Endothelial cell of umbilical vein (primary cell): ENCODE data around the gene DDX23. TPM values are rescaled to one million over a fixed set of nuclear protein-coding genes. Genes with fewer than 3 reads are reported as not detected.

Experiments
- BruUV-seq: library from RNA; stranded (reverse); fragments of 400-500 nt; replicated peaks from 2 replicates; lab custom pipeline; 2021; lab: Mats Ljungman, UMichigan
- CTCF ChIA-PET: fragments of 300-600, 350-600 bp; sonication (Branson Sonifier 250); formaldehyde crosslinking; loops from one replicate; lab custom pipeline; 2021; ENCODE audit warnings: antibody characterized with exemption, inconsistent platforms; lab: Charles Lee
- POLR2A ChIA-PET: fragments of 300-600, 350-600 bp; sonication (Branson Sonifier 250); formaldehyde crosslinking; loops from one replicate; lab custom pipeline; 2021; ENCODE audit warnings: antibody characterized with exemption, inconsistent platforms; lab: Charles Lee
- DNase-seq: peaks from one replicate; pipeline ENCODE4 v3.0.0-alpha.2; 2011; ENCODE audit warnings: low read depth, low spot score
- FAIRE-seq: peaks from 2 replicates; lab custom pipeline; 2011; peaks lifted over from hg19 to GRCh38; lab: Jason Lieb, UNC
- H2AFZ ChIP-seq: 2 replicates; pipeline ENCODE4 v1.6.0; 2012; ENCODE audit warnings: low read depth, low read length, control low read depth, inconsistent platforms
- H3K27ac ChIP-seq: 2 replicates; pipeline ENCODE4 v1.5.1; 2011; ENCODE audit warnings: low read depth, mild to moderate bottlenecking, control low read depth, low read length, moderate library complexity; ENCODE audit not compliant: insufficient read depth
- H3K27me3 ChIP-seq, 2 experiments: 2 replicates each; pipeline versions ENCODE4 v1.6.0 to v1.6.1; 2011; ENCODE audit warnings: low read length in 2 of 2, mixed read lengths in 1 of 2; ENCODE audit not compliant: control insufficient read depth in 2 of 2, insufficient read depth in 2 of 2
- H3K36me3 ChIP-seq, 2 experiments: 2 replicates in 1 of 2; 3 replicates in 1 of 2; pipeline ENCODE4 v1.5.1; 2011; ENCODE audit warnings: low read length in 2 of 2, mild to moderate bottlenecking in 1 of 2, moderate library complexity in 1 of 2; ENCODE audit not compliant: control insufficient read depth in 2 of 2, insufficient read depth in 2 of 2; ENCODE audit errors: extremely low read depth in 1 of 2
- H3K4me1 ChIP-seq: 3 replicates; pipeline ENCODE4 v1.5.1; 2011; ENCODE audit warnings: mild to moderate bottlenecking, low read length; ENCODE audit not compliant: control insufficient read depth, insufficient read depth; ENCODE audit errors: extremely low read depth
- H3K4me2 ChIP-seq: 2 replicates; pipeline ENCODE4 v1.6.1; 2011; ENCODE audit warnings: low read length, control low read depth, mixed read lengths; ENCODE audit not compliant: insufficient read depth
- H3K4me3 ChIP-seq, 3 experiments: fragments of 200-600 bp in 1 of 3; sonication (generic), shearing (Covaris generic) in 1 of 3; replicated peaks in 1 of 3; 2 replicates each; pipeline ENCODE4 v1.5.1; 2011 to 2016; ENCODE audit warnings: control low read depth in 3 of 3, low read length in 3 of 3, mild to moderate bottlenecking in 2 of 3, inconsistent platforms in 1 of 3, low read depth in 1 of 3, moderate library complexity in 1 of 3; ENCODE audit not compliant: insufficient read depth in 1 of 3
- H3K79me2 ChIP-seq: 2 replicates; pipeline ENCODE4 v1.6.0; 2012; ENCODE audit warnings: low read length, inconsistent platforms; ENCODE audit not compliant: control insufficient read depth, insufficient read depth
- H3K9ac ChIP-seq: replicated peaks from 2 replicates; pipeline ENCODE3; 2011; ENCODE audit warnings: low read length, control low read depth; ENCODE audit not compliant: insufficient read depth; ENCODE audit errors: extremely low read depth
- H3K9me1 ChIP-seq: replicated peaks from 3 replicates; pipeline ENCODE4 v1.6.0; 2011; ENCODE audit warnings: mild to moderate bottlenecking, low read length; ENCODE audit not compliant: control insufficient read depth, insufficient read depth; ENCODE audit errors: extremely low read depth
- H3K9me3 ChIP-seq: replicated peaks from 2 replicates; pipeline ENCODE4 v1.5.1; 2012; ENCODE audit warnings: low read length, inconsistent platforms; ENCODE audit not compliant: control insufficient read depth, insufficient read depth
- H4K20me1 ChIP-seq: replicated peaks from 2 replicates; pipeline ENCODE3; 2011; ENCODE audit warnings: mild to moderate bottlenecking, low read length; ENCODE audit not compliant: control insufficient read depth, insufficient read depth; ENCODE audit errors: extremely low read depth
- GATA2 ChIP-seq: IDR thresholded peaks from 2 replicates; pipeline ENCODE4 v1.7.0; 2011; ENCODE audit warnings: low read depth, mild to moderate bottlenecking, moderate library complexity, mixed read lengths, low read length; ENCODE audit not compliant: insufficient read length, insufficient read depth
- JUN ChIP-seq: IDR thresholded peaks from 2 replicates; pipeline ENCODE4 v1.6.1; 2011; ENCODE audit warnings: borderline replicate concordance, low read depth; ENCODE audit not compliant: insufficient read length, insufficient read depth
- POLR2A ChIP-seq: IDR thresholded peaks from 2 replicates; pipeline ENCODE4 v1.6.1; 2012; ENCODE audit warnings: low read depth, mild to moderate bottlenecking, control low read depth, low read length
- dilution Hi-C: fragments of 300-500 bp; cut with MboI; formaldehyde crosslinking; loops from one replicate; pipeline ENCODE4 v1.15.0; 2019; ENCODE audit warnings: low sequenced_read_pairs; ENCODE audit not compliant: extremely low pct_ligation_motif_present
- intact Hi-C: fragments of 100-400 bp; cut with micrococcal nuclease; formaldehyde crosslinking; loops from one replicate; pipeline ENCODE4 v1.10.0; 2022
- polyA plus RNA-seq, 4 experiments: library from polyadenylated mRNA; depleted of rRNA in 3 of 4; stranded (reverse) in 3 of 4; unstranded in 1 of 4; fragments of >200 nt; gene quantifications; 2 replicates each; pipeline versions ENCODE4 v1.2.1 to v1.2.3, GENCODE V29; 2011 to 2012; ENCODE audit warnings: missing spikeins in 1 of 4
- total RNA-seq: library from RNA; stranded (reverse); gene quantifications from 2 replicates; pipeline ENCODE4 v1.2.3, GENCODE V29; 2021
- TF ChIP-seq, protein P1 (sequence below): IDR thresholded peaks from 2 replicates; pipeline ENCODE4 v1.6.1; 2011; ENCODE audit not compliant: insufficient read depth, insufficient read length

DDX23 gene
- total and polyA plus RNA-seq, 2 donors (not counting 3 experiments of a cell fraction or from before 2014, with no cell fraction given): 56.0 to 107 TPM

DNA sequence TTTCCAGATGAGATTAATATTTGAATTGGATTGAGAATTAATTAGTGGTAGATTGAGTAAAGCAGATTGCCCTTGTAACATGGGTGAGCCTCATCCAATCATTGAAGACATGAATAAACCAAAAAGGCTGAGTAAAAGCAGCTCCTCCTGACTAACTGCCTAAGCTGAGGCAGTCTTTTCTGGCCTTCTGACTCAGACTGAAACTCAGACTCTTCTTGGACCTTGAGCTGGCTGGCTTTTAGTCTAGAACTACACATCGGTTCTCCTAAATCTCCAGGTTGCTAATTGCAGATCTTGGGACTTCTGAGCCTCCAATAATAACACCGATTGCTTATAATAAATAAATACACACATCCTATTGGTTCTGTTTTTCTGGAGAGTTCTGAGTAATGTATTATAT lies 49.3 kb upstream of the DDX23 start:
- Histone ChIP-seq H3K4me3 (no peak overlapping the region), H4K20me1 (no peaks in the 10 kb centered on the region), H3K27me3 (no peaks in the 10 kb centered on the region), H3K9me3 (no peaks in the 10 kb centered on the region), H2AFZ (no peak overlapping the region), H3K4me1 (peaks cover 3% of the 10 kb centered on the region), H3K4me2 (no peak overlapping the region), H3K9me1 (no peaks in the 10 kb centered on the region), H3K79me2 (no peaks in the 10 kb centered on the region), H3K36me3 (no peaks in the 10 kb centered on the region), H3K27ac (no peak overlapping the region), H3K9ac (no peak overlapping the region)
- DNase-seq (no peak), FAIRE-seq (no peak)
- ChIA-PET CTCF (interaction anchor here (4.4 to 6.7 kb wide), 2 partner anchors 11 to 49 kb away, joined by 56 to 72 read pairs; partner anchors contain the start of gene DDX23), POLR2A (no interaction called here)
- no peak for TF ChIP-seq POLR2A
- intact Hi-C loops (no loop called here), dilution Hi-C loops (no loop called here)
- BruUV-seq: no TSS peak

DNA sequence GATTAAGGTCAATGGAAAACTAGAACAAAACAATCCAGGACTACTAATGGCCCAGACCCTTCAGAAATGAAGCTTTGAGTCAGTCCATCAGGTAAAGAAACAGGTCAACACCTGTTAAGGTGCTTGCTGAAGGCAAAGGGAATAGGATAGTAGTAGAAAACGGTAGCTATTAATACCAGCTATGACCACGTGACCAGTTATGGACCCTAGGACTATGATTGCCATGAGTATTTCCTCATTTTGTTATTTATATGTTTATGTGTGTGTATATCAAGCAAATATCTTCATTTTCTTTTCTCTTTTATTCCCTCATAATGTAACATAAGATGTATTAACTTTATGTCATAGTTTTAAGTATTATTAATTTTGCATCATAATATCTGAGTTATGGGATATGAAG lies 47.7 kb upstream of the DDX23 start:
- dilution Hi-C loops: no loop called here
- no peak for FAIRE-seq
- POLR2A ChIA-PET: interaction anchor here (1.3 kb wide), 1 partner anchor 34 kb away, joined by 5 read pairs; the partner anchor contains the start of gene RND1

More for the DNA sequence above, 47.7 kb upstream of the DDX23 start:
- H3K79me2 ChIP-seq: no peaks in the 10 kb centered on the region
- no peaks in the 10 kb centered on the region for H3K27me3 ChIP-seq
- no peak overlapping the region for H3K4me3 ChIP-seq
- intact Hi-C loops: no loop called here
- no peak overlapping the region for H3K4me2 ChIP-seq
- no peaks in the 10 kb centered on the region for H3K9me1 ChIP-seq
- no peak overlapping the region for H3K27ac ChIP-seq
- H3K36me3 ChIP-seq: no peaks in the 10 kb centered on the region
- H3K9me3 ChIP-seq: no peaks in the 10 kb centered on the region
- no peak for TF ChIP-seq POLR2A
- TF ChIP-seq GATA2: no peak
- no peak for TF ChIP-seq JUN
- TF ChIP-seq, protein P1, sequence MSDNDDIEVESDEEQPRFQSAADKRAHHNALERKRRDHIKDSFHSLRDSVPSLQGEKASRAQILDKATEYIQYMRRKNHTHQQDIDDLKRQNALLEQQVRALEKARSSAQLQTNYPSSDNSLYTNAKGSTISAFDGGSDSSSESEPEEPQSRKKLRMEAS: no peak
- peaks cover 3% of the 10 kb centered on the region for H3K4me1 ChIP-seq
- H2AFZ ChIP-seq: no peak overlapping the region
- no peak overlapping the region for H3K9ac ChIP-seq
- CTCF ChIA-PET: interaction anchor here (1.0 to 6.7 kb wide), 7 partner anchors 9 to 89 kb away, joined by 3 to 72 read pairs (median 3); partner anchors contain the start of gene DDX23
- no peaks in the 10 kb centered on the region for H4K20me1 ChIP-seq
- BruUV-seq: no TSS peak
- no peak for DNase-seq
